ENCODE data around the gene NAA20.

NAA20 gene

DNA sequence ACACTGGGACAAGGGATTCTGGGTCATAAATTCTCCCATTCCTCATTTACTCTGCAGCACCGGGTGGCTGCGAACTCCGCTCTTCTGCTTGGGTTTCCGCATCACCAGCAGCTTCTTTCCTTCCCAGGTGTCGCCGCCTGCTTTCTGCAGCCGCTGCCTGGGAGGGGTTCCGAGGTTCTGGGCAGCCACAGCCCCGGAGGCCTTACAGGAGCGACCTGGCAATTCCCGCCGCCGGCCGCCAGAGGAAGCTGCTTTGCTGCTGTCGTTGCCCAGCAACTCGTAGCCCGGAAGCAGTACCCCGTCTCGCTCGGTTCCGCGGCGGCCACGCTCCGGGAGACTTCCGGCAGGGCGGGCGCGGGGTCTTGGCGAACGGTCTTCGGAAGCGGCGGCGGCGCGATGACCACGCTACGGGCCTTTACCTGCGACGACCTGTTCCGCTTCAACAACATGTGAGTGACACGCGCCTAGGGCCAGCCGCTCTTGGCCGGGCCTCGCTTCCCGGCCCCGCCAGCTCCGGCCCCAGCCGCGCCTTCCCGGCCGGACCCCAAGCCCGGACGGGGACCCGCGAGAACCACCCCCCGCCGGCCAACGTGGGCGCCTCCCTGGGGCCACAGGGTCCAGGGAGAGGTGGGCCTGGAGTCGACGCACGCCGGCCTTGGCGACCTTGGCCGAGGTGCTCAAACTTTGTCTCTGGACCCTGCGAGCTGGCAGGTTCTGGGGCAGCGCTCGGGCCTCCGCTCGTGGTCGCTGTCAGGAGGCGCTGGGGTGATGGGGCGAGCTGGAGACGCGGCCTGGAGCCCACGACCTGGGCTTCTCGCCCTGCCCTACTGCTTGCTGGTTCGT lies at the start of gene NAA20:
Gene NAA20 (plus strand): TSS at position 362 of the 843 bp plus-strand sequence. CDS start 35 bp downstream, at position 397.
- peak; percentile 98 for DNase-seq

DNA sequence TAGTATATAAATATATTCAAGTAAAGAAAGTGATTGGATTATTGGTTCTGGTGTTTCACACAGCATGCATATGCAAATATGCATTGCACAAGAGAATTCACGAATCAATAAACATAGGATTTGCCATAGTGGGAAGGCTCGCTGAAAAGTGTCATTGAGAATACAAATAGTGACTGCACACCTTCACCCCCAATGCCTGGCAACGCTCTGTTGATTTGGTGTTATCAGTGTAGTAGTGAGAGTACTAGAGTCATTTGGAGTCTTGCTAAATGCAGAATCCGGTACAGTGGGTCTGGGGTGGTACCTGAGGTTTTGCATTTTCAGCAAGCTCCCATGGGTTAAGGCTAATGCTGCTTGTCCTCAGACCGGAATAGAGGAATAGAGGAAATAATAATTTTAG lies 49.7 kb upstream of the NAA20 start:
- DNase-seq = peak; percentile 46

GRCh38 chr20:19968028-19968427 lies 49.1 kb upstream of the NAA20 start:
- peak; percentile 71 for DNase-seq

DNA sequence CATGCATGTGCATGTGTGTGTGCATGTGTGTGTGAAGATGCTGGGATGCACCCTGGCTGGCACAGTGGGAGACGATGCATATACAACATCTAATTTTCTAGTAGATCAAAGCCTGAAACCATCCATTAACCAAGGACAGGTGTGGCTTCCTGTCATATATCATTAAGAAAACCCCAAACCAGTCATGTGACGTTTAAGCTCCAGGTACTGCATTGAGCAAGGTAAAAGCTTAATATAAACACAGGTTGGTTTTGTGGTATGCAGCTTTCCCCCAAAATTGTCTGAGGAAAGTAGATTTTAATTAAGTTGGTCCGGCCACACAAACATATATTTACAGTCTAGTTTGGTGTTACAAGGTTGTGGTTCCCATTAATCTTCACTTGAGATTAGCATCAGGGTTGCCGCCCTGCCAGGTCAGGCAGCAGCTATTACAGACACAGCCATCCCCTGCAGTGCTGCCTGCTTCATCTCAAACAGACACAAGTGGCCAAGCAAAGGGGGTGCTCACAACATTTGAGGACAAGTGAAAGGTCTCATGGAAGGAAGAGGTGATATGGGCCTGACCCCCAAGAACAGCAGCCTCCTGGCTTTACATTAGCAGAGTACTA lies 48.6 kb upstream of the NAA20 start:
- peak; percentile 97 for DNase-seq

GRCh38 chr20:19969106-19969505 lies 48.1 kb upstream of the NAA20 start:
- peak; percentile 40 for DNase-seq

DNA sequence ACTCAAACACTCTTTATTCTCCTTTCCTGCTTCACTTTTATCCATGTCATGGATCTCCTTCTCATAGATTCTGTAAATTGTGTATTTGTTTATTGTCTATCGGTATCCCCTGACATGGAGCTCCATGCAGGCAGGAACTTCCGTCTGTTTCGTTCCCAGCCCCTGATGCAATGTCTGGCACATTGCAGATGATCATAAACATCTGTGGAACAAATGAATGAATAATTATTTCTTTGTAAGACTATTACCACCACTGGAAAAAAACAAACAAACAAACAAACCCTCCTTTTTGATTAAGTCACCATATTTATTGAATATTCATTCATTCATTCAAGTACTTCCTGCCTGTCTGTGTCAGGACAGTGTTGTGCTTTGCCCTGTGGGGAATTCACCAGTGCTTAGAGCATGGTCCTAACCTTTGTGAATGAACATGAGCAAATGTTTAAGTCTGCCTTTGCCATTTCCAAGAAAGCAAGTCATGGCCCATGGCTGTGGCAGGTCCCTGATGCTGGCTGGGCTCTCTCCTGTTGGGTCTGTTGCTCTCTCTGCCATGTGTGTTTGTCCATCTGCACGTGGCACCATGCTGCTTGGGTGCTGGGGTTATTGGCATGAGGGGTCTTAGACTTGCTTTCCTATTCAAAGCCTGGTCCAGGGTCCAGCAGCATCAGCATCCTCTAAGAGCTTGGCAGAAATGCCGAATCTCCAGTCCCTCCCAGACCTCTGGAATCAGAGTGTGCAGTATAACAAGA lies 47.5 kb upstream of the NAA20 start:
- DNase-seq = peak; percentile 14

DNA sequence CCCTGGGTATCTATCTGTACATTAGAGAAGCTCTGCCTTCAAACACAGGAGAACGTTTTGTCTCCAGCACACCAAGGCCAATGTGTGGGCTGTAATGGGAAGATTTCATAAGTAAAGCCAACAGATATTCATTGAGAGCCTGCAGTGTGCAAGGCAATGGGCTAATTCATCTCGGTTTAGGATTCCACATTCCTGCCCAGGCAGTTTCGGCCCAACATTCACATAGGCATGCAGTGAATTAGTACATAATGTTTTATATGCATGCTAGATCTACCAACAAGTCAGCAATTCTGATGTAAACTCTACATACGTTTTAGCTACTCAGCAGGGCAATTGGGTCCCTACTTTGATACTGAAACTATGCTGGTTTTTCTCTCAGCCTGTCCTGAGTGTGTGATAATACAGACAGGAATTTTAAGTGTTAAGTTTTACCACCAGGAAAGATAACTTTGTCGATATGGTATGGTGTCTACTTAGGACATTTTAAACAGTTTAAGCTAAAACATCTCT lies 46.9 kb upstream of the NAA20 start:
- DNase-seq = no peak

- no peak for DNase-seq
These were observed 46.0 kb upstream of the NAA20 start for GRCh38 chr20:19971116-19971515.

- DNase-seq = no peak
These were observed 43.1 kb upstream of the NAA20 start for GRCh38 chr20:19973961-19974629.

- DNase-seq = peak; percentile 89
These were observed 42.3 kb upstream of the NAA20 start for GRCh38 chr20:19974630-19975435.

- DNase-seq = peak; percentile 80
These were observed 41.7 kb upstream of the NAA20 start for GRCh38 chr20:19975436-19975799.

- DNase-seq = peak; percentile 73
These were observed 41.3 kb upstream of the NAA20 start for GRCh38 chr20:19975901-19976300.

- DNase-seq = peak; percentile 30
These were observed 40.4 kb upstream of the NAA20 start for GRCh38 chr20:19976595-19977372.

DNA sequence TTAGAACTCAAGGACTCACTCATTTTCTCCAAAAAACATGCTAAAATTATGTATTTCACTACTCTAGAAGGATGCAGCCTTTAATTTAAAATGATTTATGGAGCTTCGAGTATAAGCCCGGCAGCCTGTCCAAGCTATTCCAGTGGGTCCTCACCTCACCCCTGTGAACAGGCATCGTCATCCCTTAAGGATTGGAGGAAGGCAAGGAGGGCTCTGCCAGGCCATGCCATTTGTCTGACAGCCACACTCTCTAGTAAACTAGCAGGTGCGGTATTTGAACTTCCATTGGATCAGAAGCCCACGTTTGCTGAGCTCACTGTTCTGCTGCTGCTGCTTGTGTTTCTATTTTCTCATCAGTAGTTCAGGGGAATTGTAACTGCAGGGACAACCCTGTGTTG lies 39.8 kb upstream of the NAA20 start:
- DNase-seq = no peak

- DNase-seq = peak; percentile 19
These were observed 38.5 kb upstream of the NAA20 start for GRCh38 chr20:19978511-19979210.

- peak; percentile 63 for DNase-seq
These were observed 36.1 kb upstream of the NAA20 start for GRCh38 chr20:19981031-19981451.

- no peak for DNase-seq
These were observed 30.7 kb upstream of the NAA20 start for GRCh38 chr20:19986419-19986818.

DNA sequence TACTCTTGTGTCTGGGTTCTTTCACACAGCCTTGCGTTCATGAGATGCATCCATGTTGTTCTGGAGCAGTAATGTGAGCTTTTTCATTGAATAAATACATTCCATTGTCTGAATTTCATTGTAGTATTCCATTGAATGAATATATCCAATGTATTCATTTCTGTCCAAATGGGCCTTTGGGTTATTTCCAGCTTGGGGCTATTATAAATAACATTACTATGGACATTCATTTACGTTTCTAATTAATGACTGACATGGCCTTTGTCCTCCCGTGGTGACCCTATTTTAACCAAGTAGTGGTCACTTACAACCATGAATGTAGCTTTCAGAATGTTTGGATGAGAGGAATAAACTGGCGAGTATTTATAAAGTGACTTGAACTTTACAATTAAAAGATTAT lies 30.1 kb upstream of the NAA20 start:
- DNase-seq = no peak

DNA sequence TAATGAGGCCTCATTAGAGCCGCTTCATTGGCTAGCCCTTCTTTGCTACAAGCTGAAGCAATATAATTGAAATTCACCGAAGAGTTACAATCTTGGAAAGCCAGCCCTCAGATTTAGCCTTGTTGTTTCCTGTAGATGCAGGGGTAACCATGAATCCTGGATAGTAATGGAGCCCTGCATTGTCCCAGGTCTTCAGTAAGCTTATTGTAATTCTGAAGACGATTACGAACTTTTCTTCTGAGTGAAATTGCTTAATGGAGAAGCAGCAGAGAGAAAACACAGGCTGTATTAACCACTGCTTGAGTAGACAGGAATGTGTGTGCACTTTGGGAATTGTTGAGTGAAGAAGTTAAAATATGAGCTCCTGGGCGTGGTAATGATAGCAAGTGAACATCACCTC lies 26.3 kb upstream of the NAA20 start:
- no peak for DNase-seq

DNA sequence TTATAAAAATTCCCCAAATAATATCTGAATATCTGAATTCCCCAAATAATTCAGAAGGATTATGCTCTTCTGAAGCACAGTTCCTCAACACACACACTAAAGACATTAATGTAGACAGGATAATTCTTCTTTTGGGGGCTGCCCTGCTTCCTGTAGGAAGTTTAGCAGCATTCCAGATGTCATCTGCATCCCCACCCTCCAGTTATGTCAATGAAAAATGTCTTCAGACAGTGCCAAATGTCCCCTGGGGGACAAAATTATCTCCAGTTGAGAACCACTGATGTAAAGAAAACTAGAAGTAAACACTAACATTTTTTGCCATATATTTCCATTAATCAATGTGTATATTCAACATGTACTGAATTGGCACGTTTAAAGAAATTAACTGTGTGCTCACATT lies 25.9 kb upstream of the NAA20 start:
- peak; percentile 49 for DNase-seq

DNA sequence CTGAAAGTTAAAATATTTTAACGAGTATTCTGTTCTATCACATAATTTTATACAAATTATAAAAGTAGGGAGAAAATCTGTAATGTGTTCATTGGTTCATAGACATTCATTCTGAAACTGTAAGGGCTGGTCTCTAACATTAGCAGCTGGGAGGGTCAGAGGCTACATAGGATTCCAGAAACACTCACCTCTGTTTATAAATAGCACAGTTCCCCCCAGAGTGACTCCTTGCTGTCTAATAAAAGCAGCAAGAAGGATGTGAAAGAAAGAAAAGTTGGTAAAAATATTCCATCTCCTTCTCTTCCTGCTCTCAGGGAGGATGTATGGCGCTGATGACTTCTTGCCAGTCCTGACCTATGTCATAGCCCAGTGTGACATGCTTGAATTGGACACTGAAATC lies 25.3 kb upstream of the NAA20 start:
- no peak for DNase-seq

Data from NCI-H69 (cell line).